IPS-NIHi11 (cell line): ENCODE measurements around the gene PITPNC1.
"Not testable (repeated sequence)": the region's sequence is repeated elsewhere in the genome, so short reads cannot be mapped to it uniquely, and the experiment has no call there.

Experiments
- DNase-seq: peaks from one replicate; pipeline ENCODE4 v3.0.0; 2012; ENCODE audit warnings: mixed read lengths, low spot score

Gene PITPNC1

GRCh38 chr17:67376737-67377487 is at the start of gene PITPNC1:
Gene PITPNC1 (plus strand): TSS chr17:67377281.
- peak; percentile 83 for DNase-seq

GRCh38 chr17:67328026-67328425 is 49.1 kb upstream of the PITPNC1 start:
- DNase-seq, result no peak

- DNase-seq, result not testable (repeated sequence)
Measured at GRCh38 chr17:67331381-67332161, 45.5 kb upstream of the PITPNC1 start.

GRCh38 chr17:67332162-67332508 is 44.9 kb upstream of the PITPNC1 start:
- DNase-seq, result not testable (repeated sequence)

GRCh38 chr17:67335245-67335835 is 41.7 kb upstream of the PITPNC1 start:
- no peak for DNase-seq

GRCh38 chr17:67336859-67337258 is 40.2 kb upstream of the PITPNC1 start:
- no peak for DNase-seq

GRCh38 chr17:67338353-67338752 is 38.7 kb upstream of the PITPNC1 start:
- DNase-seq, result not testable (repeated sequence)

GRCh38 chr17:67343237-67343636 is 33.8 kb upstream of the PITPNC1 start:
- no peak for DNase-seq

- no peak for DNase-seq
Measured at GRCh38 chr17:67347826-67348225, 29.3 kb upstream of the PITPNC1 start.

GRCh38 chr17:67349420-67349819 is 27.7 kb upstream of the PITPNC1 start:
- no peak for DNase-seq

- no peak for DNase-seq
Measured at GRCh38 chr17:67353161-67353560, 23.9 kb upstream of the PITPNC1 start.

GRCh38 chr17:67353929-67354574 is 23.0 kb upstream of the PITPNC1 start:
- DNase-seq, result no peak

- DNase-seq, result no peak
Measured at GRCh38 chr17:67358612-67359011, 18.5 kb upstream of the PITPNC1 start.

- DNase-seq, result peak; percentile 33
Measured at GRCh38 chr17:67359960-67360791, 16.9 kb upstream of the PITPNC1 start.

GRCh38 chr17:67360880-67361279 is 16.2 kb upstream of the PITPNC1 start:
- no peak for DNase-seq

GRCh38 chr17:67362173-67362572 is 14.9 kb upstream of the PITPNC1 start:
- no peak for DNase-seq

GRCh38 chr17:67364847-67365737 is 12.0 kb upstream of the PITPNC1 start:
- DNase-seq, result no peak

GRCh38 chr17:67365738-67366192 is 11.3 kb upstream of the PITPNC1 start:
- DNase-seq, result no peak

GRCh38 chr17:67366193-67367157 is 10.6 kb upstream of the PITPNC1 start, which contains the start of gene PSMD12:
Gene PSMD12 (minus strand): TSS chr17:67366577. CDS start chr17:67366519, 58 bp downstream.
- DNase-seq, result peak; percentile 96
